GM23248 (cell line): ENCODE measurements around the gene ZNF557.

Experiments used
- EZH2 ChIP-seq: fragments of 200-600 bp; sonication (generic); IDR thresholded peaks from 2 replicates; pipeline ENCODE4 v1.6.1; 2018; ENCODE audit warnings: antibody characterized with exemption, mild to moderate bottlenecking; ENCODE audit not compliant: insufficient read depth, poor library complexity, severe bottlenecking
- EZH2phosphoT487 ChIP-seq: fragments of 200-600 bp; sonication (generic); IDR thresholded peaks from 2 replicates; pipeline ENCODE4 v1.6.1; 2018; ENCODE audit warnings: antibody characterized with exemption, moderate library complexity, mild to moderate bottlenecking, low read depth; ENCODE audit not compliant: insufficient read depth

GRCh38 chr19:7120499-7120898 lies 51.0 kb downstream of the ZNF557 start:
- TF ChIP-seq EZH2 (no peak), EZH2phosphoT487 (no peak)
